GM19240 (cell line): ENCODE results near the gene BCL2L15.

Experiments used
- DNase-seq: peaks from one replicate; pipeline ENCODE4 v3.0.0; 2011; ENCODE audit warnings: low spot score; ENCODE audit not compliant: insufficient read length

The BCL2L15 gene

GRCh38 chr1:113912594-113913311 is 25.4 kb upstream of the BCL2L15 start:
- no peak for DNase-seq

DNA sequence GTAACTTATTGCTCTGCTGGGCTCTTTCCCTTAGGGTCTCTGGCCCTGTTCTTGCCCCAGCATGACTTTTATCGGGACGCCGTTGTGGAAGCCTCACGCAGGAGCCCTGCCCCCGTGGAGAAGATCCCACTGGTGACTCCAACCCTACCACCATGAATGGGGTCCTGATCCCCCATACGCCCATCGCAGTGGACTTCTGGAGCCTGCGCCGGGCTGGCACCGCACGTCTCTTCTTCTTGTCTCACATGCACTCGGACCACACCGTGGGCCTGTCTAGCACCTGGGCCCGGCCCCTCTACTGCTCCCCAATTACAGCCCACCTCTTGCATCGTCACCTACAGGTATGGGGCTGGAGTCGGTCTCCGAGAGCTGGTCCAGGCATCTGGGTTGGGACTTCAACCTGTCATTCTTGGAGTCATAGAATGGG is 18.1 kb upstream of the BCL2L15 start:
- DNase-seq: no peak

DNA sequence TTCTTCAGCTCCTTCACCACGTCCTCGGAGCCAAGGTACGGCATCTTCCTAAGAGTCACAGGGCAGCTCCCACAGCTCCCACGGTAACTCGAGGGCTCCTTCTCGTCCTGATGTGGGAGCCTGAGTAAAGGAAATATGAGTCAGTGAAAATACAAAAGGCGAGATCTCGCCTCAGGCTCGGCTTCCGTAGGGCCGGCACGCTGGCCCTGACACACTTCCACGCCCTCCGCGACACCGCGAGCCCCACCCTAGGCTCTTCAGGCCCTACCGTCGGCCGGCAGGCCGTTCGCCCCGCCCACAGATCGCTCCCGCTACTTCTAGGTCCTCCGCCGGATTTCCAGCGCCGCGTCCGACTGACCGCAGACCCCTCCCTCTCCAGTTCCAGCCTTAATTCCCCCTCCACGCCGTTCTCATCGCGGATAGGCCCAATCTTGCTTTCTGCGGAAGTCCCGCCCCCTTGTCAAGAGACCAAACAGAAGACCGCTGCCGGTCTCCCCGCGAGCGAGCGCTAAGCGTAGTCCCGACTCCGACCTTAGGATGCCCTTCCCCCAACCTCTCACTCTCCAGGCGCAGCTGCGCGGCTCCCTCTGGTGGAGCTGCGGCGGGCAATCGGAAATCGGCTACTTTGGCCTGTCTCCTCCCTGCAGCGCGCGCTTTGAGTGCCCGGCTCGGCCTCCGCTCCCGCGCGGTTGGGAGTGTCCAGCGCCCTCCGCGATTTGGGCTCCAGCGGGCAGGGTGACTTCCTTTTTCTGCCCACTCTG is 17.5 kb upstream of the BCL2L15 start, which contains the start of the genes AP4B1 and DCLRE1B:
Gene AP4B1, minus strand, starts transcription at position 126 of the 761 bp plus-strand sequence. Its CDS starts 82 bp downstream, at position 44.
Gene DCLRE1B, plus strand, starts transcription at position 653 of the 761 bp plus-strand sequence. CDS start 261 bp downstream, outside the sequence.
- peak; percentile 88 for DNase-seq

DNA sequence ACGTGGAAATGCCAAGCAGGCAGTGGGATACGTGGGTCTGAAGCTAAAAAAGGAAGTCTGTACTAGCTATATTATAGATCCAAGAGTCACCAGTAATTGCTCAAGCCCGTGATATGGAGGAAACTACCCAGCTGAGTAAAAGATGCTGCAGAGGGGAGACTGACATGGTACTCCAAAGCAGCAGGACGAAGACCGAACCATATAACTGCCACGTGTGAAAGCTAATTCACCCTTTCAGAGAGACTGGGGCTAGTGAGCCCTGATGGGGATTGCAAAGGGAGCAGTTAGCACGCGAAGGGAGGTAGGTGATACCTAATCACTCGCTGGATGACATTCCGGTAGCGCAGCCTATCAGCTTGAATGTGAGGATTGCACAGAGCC is 16.9 kb upstream of the BCL2L15 start:
- DNase-seq: no peak

GRCh38 chr1:113903501-113904292 is 16.3 kb upstream of the BCL2L15 start:
- DNase-seq: no peak

GRCh38 chr1:113901191-113901590 is 13.8 kb upstream of the BCL2L15 start:
- no peak for DNase-seq

DNA sequence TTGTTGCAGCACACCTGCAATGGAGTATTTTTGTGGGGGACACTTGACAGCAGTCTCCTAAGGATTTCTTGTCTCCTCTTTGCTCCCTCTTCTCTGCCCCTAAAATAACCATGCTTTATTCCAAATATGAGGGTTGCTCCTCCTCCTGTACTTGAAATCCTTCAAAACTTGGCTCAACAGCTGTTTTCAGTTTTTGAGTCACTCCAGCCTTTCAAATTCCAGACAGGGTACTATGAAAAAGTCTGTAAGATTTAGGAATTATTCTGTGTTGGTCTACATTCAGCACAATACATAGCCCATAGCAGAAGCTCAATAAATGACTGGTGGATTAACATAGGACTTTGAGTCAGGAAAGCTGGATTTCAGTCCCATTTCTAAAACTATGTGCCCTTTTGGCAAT is 11.7 kb upstream of the BCL2L15 start:
- DNase-seq: no peak

DNA sequence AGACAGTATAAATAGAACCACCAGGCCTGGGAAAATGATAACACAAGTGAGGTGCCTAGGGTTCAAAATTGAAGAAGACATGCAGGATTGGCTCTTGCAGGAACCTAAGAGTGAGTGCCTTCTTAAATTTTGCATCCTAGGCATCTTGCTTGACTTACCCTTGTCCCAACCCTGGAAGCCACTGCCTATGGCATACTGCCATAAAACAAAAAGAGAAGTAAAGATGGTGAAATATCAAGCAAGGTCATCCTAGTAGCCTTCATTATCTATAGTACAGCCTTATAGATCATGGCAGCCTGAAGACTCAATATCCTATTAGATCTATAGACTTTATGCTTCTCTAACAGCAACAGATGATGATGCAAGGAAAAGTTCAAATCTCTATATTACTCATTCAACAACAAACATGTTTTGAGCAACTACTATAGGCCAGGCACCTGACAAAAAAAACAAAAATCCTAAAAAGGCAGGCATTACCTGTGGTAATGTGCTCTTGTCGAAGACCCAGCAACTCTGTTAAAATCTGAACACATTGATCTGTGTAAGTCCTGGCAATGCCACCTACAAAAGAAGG is 10.9 kb upstream of the BCL2L15 start:
- DNase-seq: no peak

DNA sequence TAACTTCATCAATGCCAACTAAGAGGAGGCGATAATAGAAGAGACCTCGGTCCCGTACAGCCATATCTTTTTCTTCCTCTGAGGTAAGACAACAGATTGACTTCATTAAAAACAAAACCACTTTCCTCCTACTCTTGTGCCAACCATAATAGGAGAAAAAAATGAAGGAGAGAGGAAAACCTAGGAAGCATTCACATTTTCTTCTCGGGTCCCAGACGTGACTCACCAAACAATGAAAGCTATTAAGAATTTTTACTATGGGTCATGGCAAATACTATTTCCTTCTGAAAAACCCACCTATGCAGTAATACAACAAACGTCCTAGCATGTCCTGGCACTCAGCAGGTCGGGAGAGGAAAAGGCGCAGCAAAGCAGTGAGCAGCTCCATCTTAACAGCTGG is 8.6 kb upstream of the BCL2L15 start:
- DNase-seq: no peak

GRCh38 chr1:113895098-113895497 is 7.7 kb upstream of the BCL2L15 start:
- no peak for DNase-seq

- no peak for DNase-seq
Measured at GRCh38 chr1:113893267-113893666, 5.9 kb upstream of the BCL2L15 start.

DNA sequence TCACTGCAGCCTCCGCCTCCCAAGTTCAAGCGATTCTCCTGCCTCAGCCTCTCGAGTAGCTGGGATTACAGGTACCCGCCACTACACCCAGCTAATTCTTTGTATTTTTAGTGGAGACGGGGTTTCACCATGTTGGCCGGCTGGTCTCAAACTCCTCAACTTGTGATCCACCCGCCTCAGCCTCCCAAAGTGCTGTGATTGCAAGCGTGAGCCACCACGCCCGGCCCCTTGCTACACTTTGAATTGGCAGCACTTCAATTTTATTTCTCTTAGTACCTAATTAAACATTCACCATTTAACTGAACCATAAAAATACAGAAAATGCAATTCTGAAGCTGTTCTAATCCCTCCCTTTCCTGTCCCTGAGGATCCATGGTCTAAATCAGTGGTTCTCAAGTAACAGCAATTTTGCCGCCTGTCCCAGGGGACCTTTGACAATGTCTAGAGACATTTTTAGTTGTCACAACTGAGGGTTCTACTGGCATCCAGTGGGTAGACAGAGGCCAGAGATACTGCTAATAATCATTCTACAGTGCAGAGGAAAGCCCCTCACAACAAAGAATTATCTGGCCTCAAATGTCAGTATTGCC is 4.3 kb upstream of the BCL2L15 start:
- DNase-seq: no peak

- DNase-seq: no peak
Measured at GRCh38 chr1:113890816-113891215, 3.4 kb upstream of the BCL2L15 start.

DNA sequence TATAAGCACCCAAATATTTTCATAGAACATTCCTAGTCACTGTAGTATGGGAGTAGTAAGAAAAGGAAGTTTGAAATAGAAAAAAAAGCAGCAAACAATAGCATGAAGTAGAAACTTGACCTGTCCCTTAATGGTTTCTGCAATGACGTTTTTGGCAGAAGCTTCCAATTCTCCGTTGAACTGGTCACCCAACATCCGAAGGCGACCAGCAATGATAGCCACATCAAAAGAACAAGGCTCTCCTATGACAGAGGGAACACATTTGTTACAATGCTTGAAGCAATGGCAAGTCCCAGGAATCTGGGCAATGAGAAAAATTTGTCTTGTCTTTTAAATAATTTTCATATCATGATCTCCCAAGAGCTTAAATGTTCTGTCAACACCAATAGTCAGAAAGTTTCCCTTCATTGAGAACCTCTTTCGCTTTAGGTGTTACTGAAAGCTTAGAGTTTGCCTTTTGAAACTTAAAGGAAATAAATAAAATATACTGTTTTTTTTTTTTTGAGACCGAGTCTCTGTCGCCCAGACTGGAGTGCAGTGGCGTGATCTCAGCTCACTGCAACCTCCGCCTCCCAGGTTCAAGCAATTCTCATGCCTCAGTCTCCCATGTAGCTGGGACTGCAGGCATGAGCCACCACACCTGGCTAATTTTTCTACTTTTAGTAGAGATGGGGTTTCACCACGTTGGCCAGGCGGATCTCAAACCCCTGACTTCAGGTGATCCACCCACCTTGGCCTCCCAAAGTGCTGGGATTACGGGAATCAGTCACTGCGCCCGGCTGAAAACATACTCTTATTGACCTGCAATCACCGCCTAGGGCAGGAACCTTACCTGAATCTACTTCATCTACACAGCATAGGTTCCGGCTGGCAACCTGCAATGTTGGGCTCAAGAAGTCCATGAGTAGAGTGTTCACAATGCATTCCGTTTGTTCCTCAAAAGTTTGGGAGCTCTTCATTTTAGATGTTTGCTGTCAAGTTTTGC is 672 bp downstream of the BCL2L15 start:
- no peak for DNase-seq

DNA sequence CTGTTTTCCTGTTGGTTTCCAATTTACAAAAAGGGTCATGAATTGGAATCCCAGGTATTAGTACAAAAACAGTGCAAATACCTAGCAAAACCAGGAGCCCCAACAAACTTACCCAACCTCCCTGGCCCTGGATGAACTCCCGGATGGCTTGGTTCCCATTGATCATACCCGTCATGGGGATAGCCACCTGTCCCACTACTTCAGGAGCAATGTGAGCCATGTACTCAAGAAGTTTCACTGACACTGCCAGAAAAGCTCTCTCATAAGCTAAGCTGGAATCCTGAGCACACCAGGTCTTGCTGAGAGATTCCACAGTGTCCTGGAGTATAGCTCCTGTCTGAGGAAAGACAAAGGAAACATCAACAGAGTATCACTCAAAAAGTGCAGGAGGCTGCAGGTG is 5.7 kb downstream of the BCL2L15 start:
- DNase-seq: no peak

GRCh38 chr1:113879739-113880038 is 7.7 kb downstream of the BCL2L15 start:
- no peak for DNase-seq

DNA sequence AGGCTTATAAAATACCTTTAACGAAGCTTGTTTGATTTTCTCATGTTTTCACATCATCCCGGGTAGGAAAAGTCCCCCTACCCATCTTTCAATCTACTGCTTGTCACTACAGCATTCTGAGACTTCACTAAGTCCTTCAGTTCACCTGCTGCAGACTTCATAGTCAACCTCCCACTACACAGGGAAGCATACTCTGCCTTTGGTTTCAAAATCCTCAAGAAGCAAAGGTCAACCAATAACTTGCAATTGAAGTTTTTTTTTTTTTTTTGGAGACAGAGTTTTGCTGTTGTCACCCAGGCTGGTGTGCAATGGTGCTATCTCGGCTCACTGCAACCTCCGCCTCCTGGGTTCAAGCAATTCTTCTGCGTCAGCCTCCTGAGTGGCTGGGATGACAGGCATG is 11.2 kb downstream of the BCL2L15 start:
- DNase-seq: no peak

DNA sequence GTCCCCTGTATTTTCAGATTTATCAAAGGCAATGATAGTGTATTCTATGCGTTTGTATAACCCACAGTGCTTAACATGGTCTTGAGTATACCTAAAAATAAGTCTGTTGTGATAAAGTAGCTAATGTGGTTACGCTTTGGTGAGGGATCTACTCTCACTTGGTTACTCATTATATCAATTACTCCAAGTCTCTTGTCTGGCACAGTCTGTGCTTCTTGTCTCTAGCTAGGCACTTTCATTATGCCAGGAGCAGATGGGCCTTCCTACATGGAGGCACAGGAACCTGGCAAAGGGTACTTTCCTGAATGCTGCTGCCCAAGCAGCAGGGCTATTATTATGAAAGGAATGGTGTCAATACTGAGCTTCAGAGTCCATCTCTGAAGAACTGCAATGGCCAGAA is 11.7 kb downstream of the BCL2L15 start:
- DNase-seq: no peak

DNA sequence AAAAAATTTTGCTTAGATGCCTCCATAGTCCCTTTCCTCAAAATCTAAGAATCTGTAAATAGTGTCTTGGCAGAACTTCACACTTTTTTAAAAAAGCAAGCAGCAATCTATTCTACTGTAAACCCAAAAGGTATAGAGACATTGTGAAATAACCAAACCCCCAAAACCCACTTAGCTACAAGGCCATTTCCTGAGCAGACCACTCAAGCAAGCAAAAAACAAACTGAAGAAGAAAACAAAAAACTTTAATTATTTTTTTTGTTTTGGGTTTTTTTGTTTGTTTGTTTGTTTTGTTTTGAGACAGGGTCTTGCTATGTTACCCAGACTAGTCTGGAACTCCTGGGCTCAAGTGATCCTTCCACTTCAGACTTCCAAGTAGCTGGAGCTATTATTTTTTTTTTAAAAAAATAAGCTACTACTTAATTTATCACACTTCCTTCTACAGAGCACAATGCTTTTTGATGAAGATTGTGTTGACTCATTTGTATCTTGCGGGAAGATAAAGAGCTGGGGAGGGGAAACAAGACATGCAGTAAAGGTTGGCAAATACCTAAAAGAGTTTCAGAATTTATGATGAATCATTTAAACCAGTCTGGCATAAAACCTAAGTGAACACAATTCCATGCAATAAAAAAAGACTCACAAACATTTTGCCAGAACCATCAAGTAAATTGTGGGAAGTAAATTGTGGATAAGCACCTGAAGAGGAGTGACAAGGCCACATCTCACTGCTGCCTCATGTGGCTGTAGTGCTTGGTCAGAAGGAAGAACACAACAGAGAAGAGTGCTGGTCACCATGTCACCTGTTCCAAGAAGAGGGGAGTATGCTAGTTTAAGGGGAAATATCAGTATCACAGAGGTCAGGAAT is 13.1 kb downstream of the BCL2L15 start:
- DNase-seq: no peak
